K562 (cell line): ENCODE results near the gene PKLR. TPM values are rescaled to one million over a fixed set of nuclear protein-coding genes. Genes with fewer than 3 reads are reported as not detected.

Experiments used
- ATAC-seq: fragments of 200-7000 bp; cut with Tn5 transposase; 3 replicates; pipeline ENCODE4 v1.9.1; 2020; ENCODE audit warnings: moderate library complexity
- BruUV-seq: library from RNA; stranded (reverse); fragments of 400-500 nt; replicated peaks from 2 replicates; lab custom pipeline; 2021; lab: Mats Ljungman, UMichigan
- CTCF ChIA-PET: fragments of 300-600 bp; formaldehyde crosslinking; extraction: SDS; loops from one replicate; lab custom pipeline; 2021; ENCODE audit warnings: low intra/inter-chr PET ratio; lab: Yijun Ruan, JAX
- POLR2A ChIA-PET: fragments of 300-600, 350-650 bp; sonication (Branson Sonifier 250); formaldehyde crosslinking; extraction: SDS; loops from one replicate; lab custom pipeline; 2021; ENCODE audit warnings: antibody characterized with exemption, inconsistent platforms; lab: Yijun Ruan, JAX
- DNase-seq, 4 experiments: peaks; one replicate each; pipeline versions ENCODE4 v3.0.0 to v3.0.0-alpha.2; 2011 to 2018; ENCODE audit warnings: low spot score in 3 of 4, mixed read lengths in 3 of 4; ENCODE audit errors: extremely low read depth in 1 of 4
- FAIRE-seq: peaks from 2 replicates; lab custom pipeline; 2011; peaks lifted over from hg19 to GRCh38; lab: Jason Lieb, UNC
- H2AFZ ChIP-seq: 2 replicates; pipeline ENCODE4 v1.6.0; 2011; ENCODE audit warnings: low read depth, low read length, control low read depth, inconsistent platforms
- H3K27ac ChIP-seq: fragments of 200-600 bp; 3 replicates; pipeline ENCODE4 v1.8.0; 2011; ENCODE audit warnings: low read depth, mild to moderate bottlenecking, control low read depth, inconsistent platforms, low read length, moderate library complexity, mixed read lengths; ENCODE audit errors: extremely low read depth
- H3K27me3 ChIP-seq, 2 experiments: fragments of 300-600 bp in 1 of 2; 2 replicates in 1 of 2; 3 replicates in 1 of 2; pipeline versions ENCODE4 v1.6.0 to v1.8.0; 2011; ENCODE audit warnings: inconsistent platforms in 2 of 2, low read length in 2 of 2, mild to moderate bottlenecking in 1 of 2, mixed read lengths in 1 of 2, moderate library complexity in 1 of 2; ENCODE audit not compliant: control insufficient read depth in 2 of 2, insufficient read depth in 2 of 2
- H3K36me3 ChIP-seq: fragments of 300-600 bp; 3 replicates; pipeline ENCODE4 v1.8.0; 2011; ENCODE audit warnings: mild to moderate bottlenecking, low read length, inconsistent platforms; ENCODE audit not compliant: control insufficient read depth, insufficient read depth
- H3K4me1 ChIP-seq, 2 experiments: fragments of 200-600 bp in 1 of 2; replicated peaks in 1 of 2; 2 replicates in 1 of 2; 3 replicates in 1 of 2; pipeline versions ENCODE4 v1.5.1 to v1.8.0; 2011; ENCODE audit warnings: inconsistent platforms in 2 of 2, low read length in 2 of 2, mild to moderate bottlenecking in 1 of 2, mixed read lengths in 1 of 2, moderate library complexity in 1 of 2; ENCODE audit not compliant: control insufficient read depth in 2 of 2, insufficient read depth in 2 of 2
- H3K4me2 ChIP-seq: 2 replicates; pipeline ENCODE4 v1.6.1; 2011; ENCODE audit warnings: low read length, control low read depth, inconsistent platforms, mixed read lengths; ENCODE audit not compliant: insufficient read depth
- H3K4me3 ChIP-seq: fragments of 200-600 bp; sonication (generic), shearing (Covaris generic); 2 replicates; pipeline ENCODE4 v1.5.1; 2016; ENCODE audit warnings: control low read depth, inconsistent platforms
- H3K79me2 ChIP-seq: fragments of 200-600 bp; 3 replicates; pipeline ENCODE4 v1.8.0; 2011; ENCODE audit warnings: low read length, inconsistent platforms; ENCODE audit not compliant: control insufficient read depth, insufficient read depth
- H3K9ac ChIP-seq, 2 experiments: 2 replicates each; pipeline versions ENCODE4 v1.6.0 to v1.6.1; 2011; ENCODE audit warnings: low read depth in 2 of 2, low read length in 2 of 2, control low read depth in 1 of 2, inconsistent platforms in 1 of 2, mild to moderate bottlenecking in 1 of 2, mixed read lengths in 1 of 2; ENCODE audit not compliant: insufficient read depth in 1 of 2
- H3K9me1 ChIP-seq: one replicate; pipeline ENCODE4 v1.6.0; 2011; ENCODE audit warnings: inconsistent platforms, mild to moderate bottlenecking, low read length, moderate library complexity; ENCODE audit not compliant: control insufficient read depth, insufficient read depth
- H3K9me3 ChIP-seq: replicated peaks from 2 replicates; pipeline ENCODE4 v1.5.1; 2011; ENCODE audit warnings: low read depth, low read length, inconsistent platforms; ENCODE audit not compliant: control insufficient read depth, insufficient read depth
- H4K20me1 ChIP-seq: replicated peaks from 2 replicates; pipeline ENCODE4 v1.6.1; 2011; ENCODE audit warnings: low read length, inconsistent platforms, mixed read lengths; ENCODE audit not compliant: control insufficient read depth, insufficient read depth
- CREB1 ChIP-seq, 2 experiments: sonication (generic) in 1 of 2; formaldehyde crosslinking in 1 of 2; IDR thresholded peaks; 2 replicates each; pipeline versions ENCODE4 v1.6.1 to v1.8.0; 2012 to 2022; ENCODE audit warnings: inconsistent platforms in 1 of 2, mild to moderate bottlenecking in 1 of 2, missing genetic modification reagents in 1 of 2, moderate library complexity in 1 of 2
- CUX1 ChIP-seq: fragments of 200-800 bp; sonication (Bioruptor generic); IDR thresholded peaks from 2 replicates; pipeline ENCODE4 v1.6.1; 2016; ENCODE audit warnings: missing genetic modification characterization, missing compliant biosample characterization
- FOXP1 ChIP-seq: sonication (generic); formaldehyde crosslinking; IDR thresholded peaks from 2 replicates; pipeline ENCODE4 v1.8.0; 2022; ENCODE audit warnings: mild to moderate bottlenecking, missing genetic modification reagents
- HMGXB4 ChIP-seq: sonication (generic); formaldehyde crosslinking; IDR thresholded peaks from 2 replicates; pipeline ENCODE4 v1.8.1; 2023; ENCODE audit warnings: mild to moderate bottlenecking, missing genetic modification reagents
- NBN ChIP-seq: fragments of 450-650 bp; IDR thresholded peaks from 2 replicates; pipeline ENCODE4 v1.6.1; 2016; ENCODE audit warnings: low read depth, mild to moderate bottlenecking
- U2AF1 ChIP-seq: fragments of 200-400 bp; formaldehyde crosslinking; optimal IDR thresholded peaks from 2 replicates; pipeline ENCODE3; 2017; ENCODE audit warnings: mild to moderate bottlenecking, low read depth, low read length, moderate library complexity
- ZBTB12 ChIP-seq: fragments of 250-450 bp; sonication (Bioruptor Pico); IDR thresholded peaks from 2 replicates; pipeline ENCODE4 v1.4.0; 2020
- ZNF408 ChIP-seq: fragments of 250-450 bp; sonication (Bioruptor Pico); IDR thresholded peaks from 2 replicates; pipeline ENCODE4 v1.4.0; 2020; ENCODE audit warnings: low read depth, mild to moderate bottlenecking, moderate library complexity
- WGBS: fragments of 100-300 bp; shearing (Covaris generic); methylation state at CpG from one replicate; pipeline ENCODE4 v1.1.6; 2016; ENCODE audit warnings: low coverage, mixed read lengths; ENCODE audit not compliant: insufficient coverage; ENCODE audit errors: missing lambda C conversion rate; 5-methylcytosine and 5-hydroxymethylcytosine counted together
- in situ Hi-C: fragments of 300-500 bp; cut with MboI; formaldehyde crosslinking; loops from 4 replicates; pipeline ENCODE4 v1.15.0; 2018; ENCODE audit warnings: inconsistent platforms, mixed read lengths
- intact Hi-C: fragments of 100-400 bp; cut with micrococcal nuclease; formaldehyde crosslinking; loops from 2 replicates; pipeline ENCODE4 v1.14.2; 2022
- polyA plus RNA-seq, 8 experiments: library from polyadenylated mRNA; depleted of rRNA in 4 of 8; stranded (reverse) in 5 of 8; unstranded in 3 of 8; fragments of >200 nt; fragmentation: Nextera tagmentation in 2 of 8; fragmentation: Illumina TruSeq in 1 of 8; extraction: Ambion mirVana in 2 of 8; extraction: Trizol in 1 of 8; gene quantifications; 2 replicates each; pipeline versions ENCODE4 v1.2.1 to v1.2.3, GENCODE V29; 2011 to 2014; ENCODE audit warnings: inconsistent platforms in 1 of 8, missing spikeins in 1 of 8
- total RNA-seq, 7 experiments: library from RNA; depleted of rRNA in 6 of 7; stranded (reverse); fragments of >200 nt in 6 of 7; fragmentation: Illumina TruSeq in 2 of 7; extraction: Trizol in 2 of 7; gene quantifications; 2 replicates each; pipeline versions ENCODE4 v1.2.1 to v1.2.3, GENCODE V29; 2011 to 2021; ENCODE audit warnings: low replicate concordance in 1 of 7
- TF ChIP-seq, protein P1 (sequence below): fragments of 450-650 bp; IDR thresholded peaks from 2 replicates; pipeline ENCODE4 v1.6.1; 2018; ENCODE audit not compliant: partially characterized antibody

The PKLR gene
- total and polyA plus RNA-seq, 9 of the 15 experiments (the other 6 are each of a cell fraction or from before 2014, with no cell fraction given): 10.7 to 78.4 (median 38.2) TPM

DNA sequence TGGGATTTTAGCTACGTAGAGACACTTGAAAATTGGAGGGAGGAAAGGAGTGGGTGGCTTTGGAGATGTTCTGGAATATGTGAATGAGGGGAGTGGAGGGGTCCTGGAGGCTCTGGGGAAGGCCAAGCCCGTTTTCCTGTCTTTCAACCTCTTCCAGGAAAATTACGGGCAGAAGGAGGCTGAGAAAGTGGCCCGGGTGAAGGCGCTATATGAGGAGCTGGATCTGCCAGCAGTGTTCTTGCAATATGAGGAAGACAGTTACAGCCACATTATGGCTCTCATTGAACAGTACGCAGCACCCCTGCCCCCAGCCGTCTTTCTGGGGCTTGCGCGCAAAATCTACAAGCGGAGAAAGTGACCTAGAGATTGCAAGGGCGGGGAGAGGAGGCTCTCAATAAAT is 19.0 kb upstream of the PKLR start:
- Histone ChIP-seq H3K4me1 (peaks cover 8 to 52% of the 10 kb centered on the region in 2 experiments; a peak in 4 of 5 replicates), H3K27me3 (no peaks in the 10 kb centered on the region), H3K4me2 (peak overlapping the region; percentile 40), H4K20me1 (peaks cover 14% of the 10 kb centered on the region), H3K9me3 (no peaks in the 10 kb centered on the region), H3K27ac (peak overlapping the region; percentile 53; the same call in 2 of the 3 replicates), H3K4me3 (no peak overlapping the region), H3K79me2 (peaks cover 10% of the 10 kb centered on the region), H2AFZ (no peak overlapping the region), H3K36me3 (peaks cover 50% of the 10 kb centered on the region), H3K9ac (peak overlapping the region in 1 of 2 experiments; percentile 66; a peak in 2 of 4 replicates), H3K9me1 (peaks cover 4% of the 10 kb centered on the region)
- BruUV-seq: no TSS peak
- 69% methylated on average over 11 of the region's 11 CpGs for WGBS
- POLR2A ChIA-PET: interaction anchor here (0.7 to 5.7 kb wide), 10 partner anchors 8 to 243 kb away, joined by 3 to 30 read pairs (median 4); partner anchors contain the start of genes ASH1L, CLK2, ENTREP3 and FDPS
- intact Hi-C loops: loop anchor here (10.0 kb wide), 1 partner anchor 275 kb away; no protein-coding TSS in a partner anchor
- CTCF ChIA-PET: no interaction called here
- FAIRE-seq (no peak), ATAC-seq (no peak), DNase-seq (peak in 1 of 4 experiments; percentile 41)
- TF ChIP-seq, protein P1, sequence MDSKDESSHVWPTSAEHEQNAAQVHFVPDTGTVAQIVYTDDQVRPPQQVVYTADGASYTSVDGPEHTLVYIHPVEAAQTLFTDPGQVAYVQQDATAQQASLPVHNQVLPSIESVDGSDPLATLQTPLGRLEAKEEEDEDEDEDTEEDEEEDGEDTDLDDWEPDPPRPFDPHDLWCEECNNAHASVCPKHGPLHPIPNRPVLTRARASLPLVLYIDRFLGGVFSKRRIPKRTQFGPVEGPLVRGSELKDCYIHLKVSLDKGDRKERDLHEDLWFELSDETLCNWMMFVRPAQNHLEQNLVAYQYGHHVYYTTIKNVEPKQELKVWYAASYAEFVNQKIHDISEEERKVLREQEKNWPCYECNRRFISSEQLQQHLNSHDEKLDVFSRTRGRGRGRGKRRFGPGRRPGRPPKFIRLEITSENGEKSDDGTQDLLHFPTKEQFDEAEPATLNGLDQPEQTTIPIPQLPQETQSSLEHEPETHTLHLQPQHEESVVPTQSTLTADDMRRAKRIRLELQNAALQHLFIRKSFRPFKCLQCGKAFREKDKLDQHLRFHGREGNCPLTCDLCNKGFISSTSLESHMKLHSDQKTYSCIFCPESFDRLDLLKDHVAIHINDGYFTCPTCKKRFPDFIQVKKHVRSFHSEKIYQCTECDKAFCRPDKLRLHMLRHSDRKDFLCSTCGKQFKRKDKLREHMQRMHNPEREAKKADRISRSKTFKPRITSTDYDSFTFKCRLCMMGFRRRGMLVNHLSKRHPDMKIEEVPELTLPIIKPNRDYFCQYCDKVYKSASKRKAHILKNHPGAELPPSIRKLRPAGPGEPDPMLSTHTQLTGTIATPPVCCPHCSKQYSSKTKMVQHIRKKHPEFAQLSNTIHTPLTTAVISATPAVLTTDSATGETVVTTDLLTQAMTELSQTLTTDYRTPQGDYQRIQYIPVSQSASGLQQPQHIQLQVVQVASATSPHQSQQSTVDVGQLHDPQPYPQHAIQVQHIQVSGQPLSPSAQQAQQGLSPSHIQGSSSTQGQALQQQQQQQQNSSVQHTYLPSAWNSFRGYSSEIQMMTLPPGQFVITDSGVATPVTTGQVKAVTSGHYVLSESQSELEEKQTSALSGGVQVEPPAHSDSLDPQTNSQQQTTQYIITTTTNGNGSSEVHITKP: no peak
- TF ChIP-seq NBN (no peak), FOXP1 (CRISPR knock-in tag) (no peak), ZBTB12 (CRISPR knock-in tag) (no peak), CREB1 (IDR thresholded peaks at IDR 0.05) (no peak), CREB1 (CRISPR knock-in tag; IDR thresholded peaks at IDR 0.05) (no peak), ZNF408 (no peak), CUX1 (CRISPR knock-in tag) (no peak), HMGXB4 (CRISPR knock-in tag) (no peak), U2AF1 (no peak)
- in situ Hi-C loops: loop anchor here (25.0 kb wide), 1 partner anchor 1417 kb away; the partner anchor contains the start of genes ISG20L2, METTL25B and MRPL24
